GM19463 (cell line): ENCODE measurements around the gene SLC6A8.
"Not testable (repeated sequence)": the region's sequence is repeated elsewhere in the genome, so short reads cannot be mapped to it uniquely, and the experiment has no call there.

Source experiments
- ATAC-seq: cut with Tn5 transposase; IDR thresholded peaks from one replicate; pipeline ENCODE4 v1.9.1; 2021; ENCODE audit warnings: mild to moderate bottlenecking, moderate library complexity; ENCODE audit not compliant: unreplicated experiment

Gene SLC6A8

DNA sequence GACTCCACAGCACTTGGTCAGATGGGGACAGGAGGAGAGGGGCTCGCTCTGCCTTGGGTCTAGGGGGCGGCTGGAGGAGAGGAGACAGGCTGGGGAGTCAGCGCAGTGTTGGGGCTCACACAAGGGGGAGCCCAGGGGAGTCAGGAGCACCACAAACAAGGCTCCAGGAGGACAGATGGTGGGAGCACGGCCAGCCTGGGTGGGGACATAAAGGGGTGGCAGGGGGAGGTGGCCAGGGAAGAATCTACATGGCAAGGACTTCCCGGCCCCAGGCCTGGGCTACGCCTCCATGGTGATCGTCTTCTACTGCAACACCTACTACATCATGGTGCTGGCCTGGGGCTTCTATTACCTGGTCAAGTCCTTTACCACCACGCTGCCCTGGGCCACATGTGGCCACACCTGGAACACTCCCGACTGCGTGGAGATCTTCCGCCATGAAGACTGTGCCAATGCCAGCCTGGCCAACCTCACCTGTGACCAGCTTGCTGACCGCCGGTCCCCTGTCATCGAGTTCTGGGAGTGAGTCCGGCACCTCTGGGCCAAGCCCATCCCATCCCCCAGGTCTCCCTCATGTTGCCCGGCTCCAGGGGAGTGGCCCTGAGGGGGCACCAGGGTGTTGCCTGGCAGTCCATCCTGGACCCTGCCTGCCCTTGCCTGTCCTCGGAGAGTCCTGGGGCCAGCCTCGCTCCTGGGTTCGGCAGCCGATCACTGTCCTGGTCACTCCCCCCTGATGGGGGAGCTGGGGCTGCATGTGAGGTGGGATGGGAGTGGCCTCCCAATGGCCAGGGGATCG is 3.5 kb downstream of the SLC6A8 start:
- not testable (repeated sequence) for ATAC-seq

DNA sequence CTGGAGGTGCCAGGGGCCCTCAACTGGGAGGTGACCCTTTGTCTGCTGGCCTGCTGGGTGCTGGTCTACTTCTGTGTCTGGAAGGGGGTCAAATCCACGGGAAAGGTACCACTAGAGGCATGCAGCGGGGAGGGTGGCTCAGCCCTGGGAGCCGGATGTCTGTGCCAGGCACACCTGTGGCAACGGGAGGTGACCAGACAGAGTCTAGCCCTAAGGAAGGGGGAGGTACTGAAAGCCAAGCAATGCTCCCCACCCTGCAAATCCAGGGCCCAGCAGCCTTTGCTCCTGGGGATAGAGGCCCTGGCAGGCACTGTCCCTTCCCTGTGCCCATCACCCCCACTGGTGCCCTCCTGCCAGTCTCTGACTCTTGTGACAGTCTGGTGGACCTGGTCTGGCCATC is 4.3 kb downstream of the SLC6A8 start:
- ATAC-seq: no peak

DNA sequence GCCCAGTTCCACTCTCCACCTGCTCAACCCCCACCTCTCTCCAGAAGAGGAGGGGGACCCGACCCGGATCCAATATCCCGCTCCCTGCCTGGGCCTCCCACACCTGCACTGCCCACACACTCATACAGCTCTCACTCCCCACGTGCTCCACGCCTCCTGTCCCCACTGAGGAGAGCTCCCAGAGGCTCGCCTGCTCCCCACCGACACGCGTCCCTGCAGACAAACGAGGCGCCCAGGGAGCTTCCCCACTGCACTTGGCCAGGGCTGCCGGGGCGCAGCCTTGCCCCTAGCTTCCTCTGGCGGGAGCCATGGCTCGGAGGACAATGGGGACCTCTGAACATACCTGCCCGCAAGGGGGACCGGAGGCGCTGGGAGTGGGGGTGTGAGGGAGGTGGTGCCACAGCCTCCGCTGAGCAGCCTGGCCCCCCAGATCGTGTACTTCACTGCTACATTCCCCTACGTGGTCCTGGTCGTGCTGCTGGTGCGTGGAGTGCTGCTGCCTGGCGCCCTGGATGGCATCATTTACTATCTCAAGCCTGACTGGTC is 5.0 kb downstream of the SLC6A8 start:
- ATAC-seq: no peak

DNA sequence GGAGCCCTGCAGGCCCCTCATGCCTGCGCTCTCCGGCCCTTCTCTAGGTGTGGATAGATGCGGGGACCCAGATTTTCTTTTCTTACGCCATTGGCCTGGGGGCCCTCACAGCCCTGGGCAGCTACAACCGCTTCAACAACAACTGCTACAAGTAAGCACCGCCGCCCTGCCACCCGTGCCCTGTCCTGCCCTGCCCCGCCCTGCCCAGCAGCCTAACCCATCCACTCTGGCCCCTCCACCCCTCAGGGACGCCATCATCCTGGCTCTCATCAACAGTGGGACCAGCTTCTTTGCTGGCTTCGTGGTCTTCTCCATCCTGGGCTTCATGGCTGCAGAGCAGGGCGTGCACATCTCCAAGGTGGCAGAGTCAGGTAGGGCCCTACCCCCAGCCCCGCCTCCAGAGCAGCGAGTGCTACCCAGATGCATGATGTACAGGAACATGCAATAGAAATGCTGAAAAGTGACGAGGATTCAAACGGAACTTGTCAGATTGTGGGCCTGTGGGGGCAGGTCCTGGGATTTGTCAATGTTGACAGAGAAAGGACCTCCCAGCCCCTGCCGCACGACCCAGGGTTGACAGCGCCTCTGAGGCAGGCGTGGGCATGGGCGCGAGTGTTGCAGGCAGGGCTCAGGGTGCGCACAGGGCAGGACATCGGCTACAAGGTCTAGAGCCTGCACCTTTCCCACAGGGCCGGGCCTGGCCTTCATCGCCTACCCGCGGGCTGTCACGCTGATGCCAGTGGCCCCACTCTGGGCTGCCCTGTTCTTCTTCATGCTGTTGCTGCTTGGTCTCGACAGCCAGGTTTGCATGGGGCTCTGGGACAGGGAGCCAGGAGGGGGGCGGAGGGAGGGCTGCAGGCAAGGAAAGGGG is 5.7 kb downstream of the SLC6A8 start:
- no peak for ATAC-seq

DNA sequence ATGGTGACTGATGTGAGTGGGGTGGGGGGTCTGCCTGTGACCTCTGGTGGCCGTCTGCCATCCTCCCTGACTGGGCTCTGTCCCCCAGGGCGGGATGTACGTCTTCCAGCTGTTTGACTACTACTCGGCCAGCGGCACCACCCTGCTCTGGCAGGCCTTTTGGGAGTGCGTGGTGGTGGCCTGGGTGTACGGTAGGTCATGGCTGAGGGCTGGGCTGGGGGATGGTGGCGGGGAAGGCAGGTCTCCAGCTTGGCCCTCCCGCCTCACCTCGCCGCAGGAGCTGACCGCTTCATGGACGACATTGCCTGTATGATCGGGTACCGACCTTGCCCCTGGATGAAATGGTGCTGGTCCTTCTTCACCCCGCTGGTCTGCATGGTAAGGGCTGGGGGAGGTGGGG is 6.5 kb downstream of the SLC6A8 start:
- not testable (repeated sequence) for ATAC-seq

DNA sequence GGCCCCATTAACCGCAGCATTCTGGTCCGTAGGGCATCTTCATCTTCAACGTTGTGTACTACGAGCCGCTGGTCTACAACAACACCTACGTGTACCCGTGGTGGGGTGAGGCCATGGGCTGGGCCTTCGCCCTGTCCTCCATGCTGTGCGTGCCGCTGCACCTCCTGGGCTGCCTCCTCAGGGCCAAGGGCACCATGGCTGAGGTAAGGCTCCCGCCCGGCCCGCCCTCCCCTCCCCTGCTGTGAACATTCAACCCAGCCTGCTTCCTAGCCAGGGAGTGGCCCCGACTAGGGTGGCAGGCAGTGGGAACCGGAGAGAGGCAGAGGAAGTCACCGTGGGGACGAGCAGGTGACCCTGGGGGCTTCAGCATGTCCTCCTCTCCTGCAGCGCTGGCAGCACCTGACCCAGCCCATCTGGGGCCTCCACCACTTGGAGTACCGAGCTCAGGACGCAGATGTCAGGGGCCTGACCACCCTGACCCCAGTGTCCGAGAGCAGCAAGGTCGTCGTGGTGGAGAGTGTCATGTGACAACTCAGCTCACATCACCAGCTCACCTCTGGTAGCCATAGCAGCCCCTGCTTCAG is 7.1 kb downstream of the SLC6A8 start:
- no peak for ATAC-seq

DNA sequence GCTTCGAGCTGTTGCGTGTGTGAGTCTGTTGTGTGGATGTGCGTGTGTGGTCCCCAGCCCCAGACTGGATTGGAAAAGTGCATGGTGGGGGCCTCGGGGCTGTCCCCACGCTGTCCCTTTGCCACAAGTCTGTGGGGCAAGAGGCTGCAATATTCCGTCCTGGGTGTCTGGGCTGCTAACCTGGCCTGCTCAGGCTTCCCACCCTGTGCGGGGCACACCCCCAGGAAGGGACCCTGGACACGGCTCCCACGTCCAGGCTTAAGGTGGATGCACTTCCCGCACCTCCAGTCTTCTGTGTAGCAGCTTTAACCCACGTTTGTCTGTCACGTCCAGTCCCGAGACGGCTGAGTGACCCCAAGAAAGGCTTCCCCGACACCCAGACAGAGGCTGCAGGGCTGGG is 8.4 kb downstream of the SLC6A8 start:
- ATAC-seq: no peak

DNA sequence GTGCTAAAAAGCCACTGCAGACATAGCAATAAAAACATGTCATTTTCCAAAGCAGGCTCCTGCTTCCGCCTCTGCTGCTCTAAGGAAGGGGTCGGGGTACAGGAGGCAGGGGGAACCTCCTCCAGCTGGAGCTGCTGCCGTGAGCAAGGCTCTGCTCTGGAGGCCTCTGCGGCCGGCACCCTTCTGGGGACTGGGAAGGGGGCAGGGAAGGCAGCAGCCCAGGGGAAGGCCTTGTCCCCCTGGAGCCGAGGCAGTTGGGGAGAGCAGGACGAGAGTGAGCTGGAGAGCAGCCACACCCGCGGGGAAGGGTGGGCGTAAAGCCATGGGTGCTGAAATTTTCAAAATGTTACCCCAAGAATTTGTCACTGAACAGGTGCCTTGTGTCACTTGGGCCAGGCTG is 8.8 kb downstream of the SLC6A8 start:
- ATAC-seq: not testable (repeated sequence)

DNA sequence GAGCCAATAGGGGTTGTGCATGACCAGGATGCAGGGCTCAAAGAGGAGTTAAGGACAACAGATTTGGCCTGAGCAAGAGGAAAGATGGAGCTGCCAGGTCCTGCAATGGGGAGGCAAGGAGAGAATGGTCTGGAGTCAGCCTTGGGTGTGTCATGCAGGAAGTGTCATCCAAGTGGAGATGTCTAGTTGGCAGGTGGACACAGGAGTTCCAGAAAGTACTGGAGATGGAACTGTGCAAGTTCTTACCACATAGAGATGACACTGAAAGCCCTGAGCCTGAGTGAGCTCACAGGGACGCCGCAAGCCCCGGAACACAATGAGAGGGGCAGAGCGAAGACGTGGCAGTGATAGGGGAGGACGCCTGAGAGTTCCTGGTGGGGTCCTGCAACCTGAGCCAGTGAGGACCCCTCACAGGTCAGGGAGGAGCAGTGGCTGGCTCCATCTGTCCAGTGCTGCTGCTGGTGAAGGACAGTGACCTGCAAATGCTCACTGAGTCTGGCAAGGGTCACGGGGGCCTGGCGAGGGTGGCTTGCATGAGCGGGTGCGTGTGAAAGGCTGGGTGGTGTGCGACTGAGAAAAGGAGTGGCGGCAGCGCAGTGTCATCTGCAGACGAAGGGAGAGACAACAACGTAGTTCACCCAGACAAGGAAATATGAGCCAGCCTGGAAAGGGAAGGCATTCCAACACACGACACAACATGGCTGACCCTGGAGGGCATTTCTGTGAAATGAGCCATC is 9.4 kb downstream of the SLC6A8 start:
- ATAC-seq: not testable (repeated sequence)

DNA sequence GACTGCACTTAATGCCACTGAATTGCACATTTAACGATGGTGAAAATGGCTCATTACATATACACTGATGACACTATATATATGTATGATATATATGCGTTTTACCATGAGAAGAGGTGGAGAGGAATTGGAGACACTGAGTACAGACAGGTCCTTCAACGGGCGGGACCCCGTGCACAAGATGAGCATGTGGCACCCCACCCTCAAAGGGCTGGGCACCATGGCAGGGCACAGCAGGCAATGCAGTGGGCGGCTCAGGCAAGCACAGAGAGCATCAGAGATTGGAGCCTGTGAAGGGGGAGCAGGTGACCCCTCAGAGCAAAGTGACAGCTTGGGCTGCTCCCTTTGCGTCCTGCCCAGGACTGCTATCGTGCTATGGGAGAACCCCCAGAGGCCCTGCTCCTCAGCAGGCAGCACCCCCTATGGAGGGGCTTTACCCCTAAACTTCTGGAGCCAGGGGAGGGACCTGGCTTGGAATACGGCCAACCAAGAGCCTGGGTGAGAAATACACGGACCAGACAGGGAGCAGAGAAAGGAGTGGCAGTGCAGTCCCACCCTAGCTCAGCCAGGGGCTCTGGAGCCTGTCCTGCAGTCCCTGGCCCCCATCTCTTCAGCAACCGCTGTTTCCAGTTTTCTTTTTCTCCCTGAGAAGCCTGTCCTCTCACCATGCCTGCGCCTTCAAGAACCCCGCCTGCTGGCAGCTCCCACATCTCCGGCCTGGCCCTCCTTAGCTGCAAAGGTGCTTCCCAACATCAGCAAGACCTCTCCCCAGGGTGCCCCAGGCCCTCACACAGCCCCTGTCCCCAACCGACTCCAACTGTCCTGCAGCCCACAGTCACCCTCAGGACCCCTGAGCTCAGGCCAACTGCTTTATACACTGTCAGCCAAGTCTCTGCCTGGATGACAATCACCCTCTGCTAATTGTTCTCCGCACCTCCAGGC is 10.5 kb downstream of the SLC6A8 start:
- ATAC-seq: no peak

DNA sequence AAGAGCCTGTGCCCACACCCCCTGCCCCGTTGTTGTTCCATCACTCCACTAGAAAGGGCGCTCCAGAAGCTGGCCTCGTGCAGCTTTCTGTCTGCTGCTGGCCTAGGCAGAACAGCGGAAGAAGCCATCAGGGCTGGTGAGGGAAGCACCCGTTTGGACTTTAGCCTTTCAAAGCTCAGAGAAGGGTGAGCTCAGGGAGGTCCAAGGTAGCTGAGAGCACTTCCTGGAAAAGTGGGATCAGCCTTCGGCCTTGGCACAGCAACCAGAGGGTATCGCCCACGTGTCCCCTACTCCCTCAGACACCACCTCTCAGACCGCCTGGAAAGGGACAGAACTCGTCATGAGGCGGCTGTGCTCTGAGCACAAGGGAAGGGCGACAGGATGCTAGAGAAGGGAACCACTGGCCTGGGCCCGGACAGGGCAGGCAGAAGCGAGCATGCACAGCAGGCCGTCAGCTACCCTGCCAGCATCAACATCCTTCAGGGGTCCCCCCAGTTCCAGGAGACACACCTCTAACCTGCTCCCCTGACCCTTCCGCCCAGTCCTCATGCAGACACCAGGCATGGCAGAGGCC is 11.6 kb downstream of the SLC6A8 start:
- not testable (repeated sequence) for ATAC-seq

DNA sequence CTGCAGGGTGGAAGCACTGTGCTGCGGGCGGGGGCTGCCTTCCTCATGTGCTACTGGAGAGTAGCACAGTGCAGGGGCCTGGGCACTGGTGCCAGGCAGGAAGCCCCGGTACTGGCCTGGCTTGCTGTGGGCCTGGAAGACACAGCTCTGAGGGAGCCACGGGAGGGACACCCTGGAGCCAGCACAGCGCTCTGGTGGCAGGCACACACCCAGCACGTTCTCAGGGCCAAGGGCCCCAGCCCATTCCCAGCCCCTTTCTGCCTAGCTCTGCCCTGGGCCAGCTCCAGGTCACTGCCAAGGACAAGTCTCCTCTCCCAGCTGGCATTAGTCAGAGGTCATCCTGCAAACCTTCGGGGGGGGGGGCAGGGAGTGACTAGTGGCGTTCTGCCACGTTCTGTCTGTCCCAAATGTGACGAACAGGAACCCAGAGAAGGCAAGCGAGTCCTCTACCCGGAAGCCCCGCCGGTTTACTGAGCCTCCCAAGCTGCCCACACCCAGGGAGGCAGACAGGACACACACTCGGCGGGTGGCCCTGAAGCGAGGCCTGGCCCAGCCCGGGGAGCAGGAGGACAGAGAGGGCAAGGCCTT is 12.2 kb downstream of the SLC6A8 start:
- not testable (repeated sequence) for ATAC-seq

DNA sequence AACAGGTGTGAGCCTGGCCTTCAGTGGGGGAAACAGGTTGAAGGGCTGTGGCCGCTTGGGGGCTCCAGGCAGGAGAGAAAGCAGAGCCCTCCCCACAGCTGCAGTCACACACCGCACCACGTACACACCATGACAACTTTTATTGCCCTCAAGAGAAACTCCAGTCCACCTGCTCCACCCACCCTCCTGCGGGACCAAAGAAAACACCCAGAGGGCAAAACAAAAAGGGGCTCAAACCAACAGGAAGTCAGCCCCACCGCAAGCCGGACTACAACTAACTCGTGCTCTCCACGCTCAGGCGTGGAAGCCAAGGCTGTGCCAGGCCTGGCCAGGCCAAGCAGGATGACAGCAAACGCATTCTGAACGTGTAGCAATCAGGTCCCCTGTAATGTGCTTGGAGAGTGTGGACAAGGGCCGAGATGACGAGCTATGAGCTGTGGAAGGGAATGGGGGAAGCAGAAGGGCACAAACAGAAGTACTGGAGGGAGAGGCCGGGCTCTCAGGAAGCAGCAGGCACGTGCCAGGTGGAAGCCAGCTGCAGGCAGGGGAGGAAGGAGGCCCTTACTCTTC is 12.7 kb downstream of the SLC6A8 start:
- ATAC-seq: no peak

DNA sequence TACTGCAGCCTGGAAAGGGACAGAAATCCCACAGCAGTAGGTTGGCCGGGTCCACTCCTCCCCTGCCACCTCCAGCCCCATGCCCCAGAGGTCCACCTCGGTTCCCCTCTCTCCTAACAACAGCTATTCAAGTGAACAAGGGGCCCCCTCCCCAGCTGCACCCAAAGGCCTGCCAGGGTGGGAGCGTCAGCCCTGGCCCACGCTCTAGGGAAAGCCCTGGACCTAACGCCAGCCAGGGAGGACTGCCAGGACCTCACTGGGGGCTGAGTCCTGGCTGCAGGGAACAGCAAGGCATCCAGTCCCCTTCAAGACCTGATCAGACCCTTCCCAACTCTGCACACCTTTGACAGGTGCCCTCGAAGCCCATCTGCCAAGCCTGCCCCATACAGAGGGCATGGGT is 13.2 kb downstream of the SLC6A8 start:
- no peak for ATAC-seq

DNA sequence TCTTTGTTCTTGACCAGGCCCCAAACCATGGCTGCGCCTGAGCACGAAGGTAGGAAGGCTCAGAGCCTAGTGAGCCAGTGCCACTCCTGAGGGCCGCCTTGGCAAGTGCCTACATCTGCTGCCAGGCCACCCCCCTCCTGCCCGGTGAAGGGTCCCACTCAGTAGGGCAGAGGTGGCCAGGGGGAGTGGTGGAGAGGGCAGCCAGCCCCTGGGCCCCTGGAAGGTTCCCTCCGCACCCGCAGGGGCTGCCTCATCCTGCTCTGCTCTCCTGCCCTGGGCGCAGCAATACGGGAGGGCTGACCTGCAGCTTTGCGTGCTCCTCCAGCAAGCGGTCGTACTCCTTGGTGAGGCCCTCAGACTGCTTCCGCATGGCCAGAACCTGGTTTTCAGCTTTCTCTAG is 14.0 kb downstream of the SLC6A8 start:
- ATAC-seq: no peak

DNA sequence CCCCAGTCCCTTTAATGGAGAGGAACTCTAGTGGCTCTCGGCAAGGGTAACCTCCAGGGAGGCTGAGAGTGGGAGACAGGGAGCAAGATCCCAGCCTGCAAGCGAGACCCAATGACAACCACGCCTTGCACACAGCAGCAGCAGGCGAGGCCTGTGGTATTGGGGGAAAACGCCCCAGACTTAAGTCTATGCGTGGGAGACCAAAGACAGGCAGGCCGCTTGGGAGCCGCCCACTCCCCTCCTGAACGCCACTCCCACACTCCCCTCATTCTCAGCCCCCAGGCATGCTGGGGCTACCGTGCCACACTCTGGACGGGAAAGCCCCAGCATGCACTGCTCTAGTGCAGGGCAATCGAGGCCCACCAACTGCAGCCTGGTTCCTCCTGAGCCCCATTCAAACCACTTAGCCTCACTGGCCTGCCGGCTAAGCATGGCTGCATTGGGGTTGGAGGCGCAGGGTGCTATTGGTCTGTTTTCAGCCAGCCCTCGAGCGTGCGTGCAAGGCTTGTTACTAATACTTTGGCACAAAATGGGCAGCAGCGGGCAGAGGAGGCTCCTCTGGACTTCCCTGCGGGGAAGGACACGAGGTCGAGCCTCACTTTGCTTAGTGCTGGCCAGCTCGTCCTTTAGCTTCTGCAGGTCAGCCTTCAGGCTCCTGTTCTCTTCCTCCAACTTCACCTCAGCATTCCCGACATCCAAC is 14.8 kb downstream of the SLC6A8 start:
- ATAC-seq: no peak

DNA sequence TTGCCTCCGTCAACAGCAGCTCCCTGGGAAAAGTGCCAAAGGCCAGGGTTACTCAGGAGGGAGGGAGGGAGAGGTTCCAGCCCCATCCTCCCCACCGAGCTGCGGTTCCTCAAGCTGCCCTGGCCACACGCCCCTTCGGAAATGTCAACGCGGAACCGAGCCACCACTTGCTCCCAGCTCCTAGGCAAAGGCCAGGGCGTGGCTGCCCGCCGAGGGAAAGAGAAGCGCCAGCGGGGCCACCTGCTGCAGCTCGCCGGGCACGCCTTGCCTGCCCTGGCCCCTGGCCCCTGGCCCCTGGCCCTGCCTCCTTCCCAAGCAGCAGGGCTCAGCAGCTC is 15.3 kb downstream of the SLC6A8 start:
- ATAC-seq: no peak

DNA sequence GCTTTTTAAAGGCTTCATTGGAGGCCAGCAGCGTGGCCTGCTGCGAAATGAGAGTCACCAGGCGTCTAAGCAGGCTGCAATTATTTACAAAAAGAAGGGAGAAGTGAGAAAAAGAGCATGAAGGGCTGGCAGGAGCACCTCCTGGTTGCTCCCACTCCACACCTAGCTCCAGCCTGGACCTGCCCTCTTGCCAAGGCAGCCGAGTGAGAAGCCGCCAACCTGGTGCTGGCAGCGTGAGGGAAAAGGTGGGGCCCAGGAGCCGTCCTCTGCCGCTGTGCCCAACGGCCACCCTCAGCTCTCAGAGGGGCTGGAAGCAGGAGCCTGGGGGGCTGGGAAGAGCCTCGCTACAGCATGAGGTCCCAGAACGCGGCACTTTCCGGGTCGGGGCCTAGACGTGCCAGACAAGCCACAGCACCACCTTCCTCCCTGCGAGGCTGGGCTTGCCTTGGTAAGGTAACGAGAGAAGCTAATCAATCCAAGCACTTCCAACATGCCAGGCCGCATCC is 16.3 kb downstream of the SLC6A8 start:
- ATAC-seq: no peak
